OCI-M1 (cell line): ENCODE results near the gene HLA-DPB1.
"Not testable (repeated sequence)": the region's sequence is repeated elsewhere in the genome, so short reads cannot be mapped to it uniquely, and the experiment has no call there.

ENCODE experiments used
- DNase-seq: peaks from one replicate; lab custom pipeline; 2025; lab: John Stamatoyannopoulos, UW

The HLA-DPB1 gene

DNA sequence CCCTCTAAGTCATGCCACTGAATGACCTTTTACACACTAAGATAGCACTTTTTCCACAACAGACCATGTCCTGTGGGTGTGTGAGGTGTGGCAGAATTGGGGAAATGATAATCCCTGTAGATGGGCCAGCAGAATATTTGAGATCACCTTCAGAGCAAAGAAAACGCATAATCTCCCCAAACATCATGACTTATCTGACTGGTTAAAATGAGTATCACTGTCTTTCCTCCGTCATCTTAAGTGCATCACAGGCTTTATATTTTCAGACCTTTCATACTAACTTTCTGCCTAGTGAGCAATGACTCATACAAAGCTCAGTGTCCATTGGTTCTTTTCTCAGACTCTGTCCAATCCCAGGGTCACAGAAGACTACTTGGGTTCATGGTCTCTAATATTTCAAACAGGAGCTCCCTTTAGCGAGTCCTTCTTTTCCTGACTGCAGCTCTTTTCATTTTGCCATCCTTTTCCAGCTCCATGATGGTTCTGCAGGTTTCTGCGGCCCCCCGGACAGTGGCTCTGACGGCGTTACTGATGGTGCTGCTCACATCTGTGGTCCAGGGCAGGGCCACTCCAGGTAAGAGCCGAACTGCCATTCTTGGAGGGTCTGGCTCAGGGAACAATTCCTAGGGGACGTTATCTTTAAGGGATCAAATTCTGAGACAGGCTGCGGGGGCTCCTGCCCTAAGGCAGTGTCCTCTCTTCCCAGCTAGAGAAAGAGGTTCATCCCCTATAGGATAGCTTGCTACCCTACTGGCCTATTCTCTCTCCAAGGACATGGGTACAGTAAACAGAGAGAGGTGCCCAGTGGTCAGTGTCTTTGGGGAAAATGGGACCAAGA, at the start of gene HLA-DPB1:
Gene HLA-DPB1 (plus strand): TSS at position 423 of the 838 bp plus-strand sequence. CDS start 52 bp downstream, at position 475.
- peak; percentile 91 for DNase-seq

DNA sequence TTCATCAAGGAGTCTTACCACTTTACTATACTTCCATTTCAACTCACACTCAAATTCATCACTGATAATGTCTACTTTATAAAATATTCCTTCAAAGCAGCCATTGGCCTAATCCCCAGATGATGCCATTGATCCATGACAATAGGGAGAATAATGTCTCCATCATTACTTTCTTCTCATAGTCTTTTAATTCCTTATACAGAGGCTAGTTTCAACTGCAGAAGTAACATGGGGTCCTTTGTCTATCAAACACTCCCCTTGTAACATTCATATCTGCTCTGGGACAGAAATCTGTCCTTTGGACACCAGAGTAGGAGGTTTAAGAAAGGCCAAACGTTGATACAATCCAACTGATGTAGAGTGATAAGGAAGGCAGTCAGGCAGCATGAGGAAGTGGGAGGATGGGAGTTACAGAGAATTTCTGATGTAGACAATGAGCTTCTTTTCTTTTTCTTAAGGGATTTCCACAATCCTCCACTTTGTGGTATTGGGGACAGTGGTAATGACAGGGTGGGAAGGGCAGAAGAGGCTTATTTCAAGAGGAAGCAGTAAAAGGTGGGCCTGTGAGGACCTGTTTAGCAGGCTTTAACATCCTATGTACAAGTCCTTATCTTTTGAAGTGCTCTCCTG, 47.5 kb upstream of the HLA-DPB1 start:
- DNase-seq = peak; percentile 45

DNA sequence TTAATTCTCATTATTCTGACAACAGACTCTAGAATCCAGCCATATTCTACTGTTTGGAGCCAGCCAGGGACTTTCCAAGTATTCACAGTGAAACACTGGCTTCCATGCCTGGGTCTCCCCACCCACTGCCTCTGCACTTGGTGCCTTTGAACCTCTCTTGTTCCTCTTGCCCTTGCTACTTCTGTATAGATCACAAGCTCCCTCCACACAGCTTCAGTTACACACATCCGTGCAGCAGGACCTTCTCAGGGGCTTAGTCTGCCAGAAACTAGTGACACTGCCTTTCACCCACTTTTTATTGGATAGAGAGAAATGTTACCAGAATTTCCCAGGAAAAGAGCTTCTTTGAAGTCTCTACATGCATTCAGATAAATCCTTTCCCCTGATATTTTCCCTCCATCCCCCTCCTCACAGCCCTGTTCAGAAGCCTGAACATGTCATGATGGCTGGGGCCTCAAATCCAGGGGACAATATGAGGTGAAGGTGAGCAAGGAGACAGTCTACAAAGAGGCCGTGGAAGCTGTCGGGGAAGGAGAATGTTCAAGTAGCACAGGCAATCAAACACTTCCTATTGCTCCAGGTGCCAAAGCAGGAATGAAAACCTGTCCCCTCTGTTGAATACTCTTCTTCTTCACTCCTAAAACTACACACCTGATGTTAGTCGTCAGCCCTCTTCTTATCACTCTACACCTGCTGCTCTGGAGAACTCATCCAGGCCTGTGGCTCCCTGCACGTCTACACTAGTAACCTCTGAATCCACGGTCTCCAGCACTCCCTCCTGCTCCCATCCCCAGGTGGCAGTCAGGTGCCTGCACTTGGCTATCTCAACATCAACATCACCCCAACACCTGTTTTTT, 46.2 kb upstream of the HLA-DPB1 start:
- DNase-seq = peak; percentile 81

DNA sequence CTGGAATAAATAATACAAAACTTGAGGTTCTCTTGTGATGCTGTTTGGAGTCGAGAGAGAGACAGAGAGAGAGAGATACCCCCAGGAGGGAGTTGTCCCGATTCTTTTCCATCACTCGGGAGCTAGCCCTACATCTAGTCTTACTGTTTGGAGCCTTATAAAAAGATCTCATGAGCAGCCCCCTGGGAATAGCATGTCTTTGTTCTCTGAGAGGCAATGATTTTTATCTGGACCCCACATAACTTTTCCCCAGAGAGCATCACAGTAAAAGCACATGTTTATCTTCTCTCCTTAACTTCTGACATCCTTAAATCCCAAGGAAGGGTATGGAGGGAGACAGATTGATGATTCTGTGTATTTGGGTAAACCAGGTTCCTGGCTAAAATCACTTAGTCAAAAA, 45.5 kb upstream of the HLA-DPB1 start:
- DNase-seq = no peak

DNA sequence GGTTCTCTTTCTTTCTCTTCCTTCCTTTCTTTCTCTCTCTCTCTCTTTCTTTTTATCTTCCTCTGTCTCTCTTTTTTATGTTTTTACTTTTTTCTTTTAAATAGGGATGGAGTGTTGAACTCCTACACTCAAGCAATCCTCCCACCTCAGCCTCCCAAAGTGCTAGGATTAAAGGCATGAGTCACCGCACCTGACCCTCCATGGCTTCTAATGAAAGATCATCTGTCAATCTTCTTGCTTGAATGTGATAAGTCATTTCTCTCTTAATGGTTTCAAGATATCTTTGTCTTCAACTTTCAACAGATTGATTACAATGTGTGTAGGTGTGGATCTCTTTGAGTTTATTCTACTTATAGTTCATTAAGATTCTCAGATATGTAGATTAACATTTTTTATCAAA, 41.2 kb upstream of the HLA-DPB1 start:
- no peak for DNase-seq

DNA sequence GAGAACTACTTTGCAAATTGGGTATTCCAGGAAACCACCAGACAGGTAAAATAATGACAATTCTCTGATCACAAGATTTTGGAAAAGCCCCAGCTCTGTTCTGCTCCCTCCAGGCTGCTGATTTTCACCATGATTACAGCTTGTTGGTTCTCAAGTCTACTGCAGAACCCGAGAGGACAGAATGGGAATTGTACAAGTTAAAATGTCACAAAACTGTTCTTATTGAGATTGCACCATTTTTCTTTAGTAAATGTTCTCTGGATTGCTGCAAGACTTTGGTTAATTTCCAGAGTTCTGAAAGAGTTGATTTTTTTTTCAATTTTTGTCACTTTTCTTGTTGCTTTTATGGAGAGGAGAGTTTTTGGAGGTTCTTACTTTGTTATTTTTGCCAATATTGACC, 39.3 kb upstream of the HLA-DPB1 start:
- DNase-seq = no peak

DNA sequence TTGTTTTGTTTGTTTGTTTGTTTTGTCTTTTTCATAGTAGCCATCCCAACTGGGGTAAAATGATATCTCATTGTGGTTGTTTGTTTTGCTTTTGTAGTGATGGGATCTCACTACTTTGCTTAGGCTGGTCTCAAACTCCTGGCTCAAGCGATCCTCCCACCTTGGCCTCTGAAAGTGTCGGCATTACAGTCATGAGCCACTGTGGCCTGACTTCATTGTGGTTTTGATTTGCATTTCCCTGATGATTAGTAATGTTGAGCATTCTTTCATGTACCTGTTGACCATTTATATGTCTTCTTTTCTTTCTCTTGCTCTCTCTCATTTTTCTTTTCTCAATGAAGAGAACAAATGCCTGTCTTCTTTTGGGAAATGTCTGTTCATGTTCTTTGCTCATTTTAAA, 35.6 kb upstream of the HLA-DPB1 start:
- DNase-seq = no peak

DNA sequence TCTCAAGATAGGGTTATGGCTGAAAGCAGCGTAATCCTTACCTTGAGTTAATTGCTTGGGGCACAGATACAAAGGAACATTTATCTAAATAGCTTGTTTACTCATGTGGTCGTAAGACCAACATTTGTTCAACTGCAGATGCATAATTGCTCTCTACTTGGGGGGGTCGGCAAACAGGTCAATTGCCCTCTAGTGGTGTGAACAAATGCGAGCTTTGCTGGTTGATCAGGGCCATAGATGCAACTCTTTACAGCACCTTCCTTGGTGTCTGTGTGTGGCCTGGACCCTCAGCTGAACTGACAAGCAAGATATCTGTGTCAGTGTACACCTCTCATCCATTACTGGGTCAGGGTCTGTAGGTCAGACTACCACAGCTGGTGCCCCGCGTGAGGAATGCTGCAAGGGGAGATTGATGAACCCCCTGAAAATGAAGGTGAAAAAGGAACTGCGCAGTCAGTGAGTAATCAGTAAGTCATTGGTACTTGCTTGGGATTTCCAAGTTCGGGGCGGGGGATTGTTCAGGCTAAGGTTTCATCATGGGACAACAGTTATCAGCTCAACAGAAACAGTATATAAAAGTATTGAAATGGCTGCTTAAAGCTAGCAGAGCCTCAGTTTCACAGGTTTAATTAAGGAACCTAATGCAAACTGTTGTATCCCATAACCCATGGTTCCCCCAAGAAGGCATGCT, 26.3 kb upstream of the HLA-DPB1 start:
- DNase-seq = no peak

DNA sequence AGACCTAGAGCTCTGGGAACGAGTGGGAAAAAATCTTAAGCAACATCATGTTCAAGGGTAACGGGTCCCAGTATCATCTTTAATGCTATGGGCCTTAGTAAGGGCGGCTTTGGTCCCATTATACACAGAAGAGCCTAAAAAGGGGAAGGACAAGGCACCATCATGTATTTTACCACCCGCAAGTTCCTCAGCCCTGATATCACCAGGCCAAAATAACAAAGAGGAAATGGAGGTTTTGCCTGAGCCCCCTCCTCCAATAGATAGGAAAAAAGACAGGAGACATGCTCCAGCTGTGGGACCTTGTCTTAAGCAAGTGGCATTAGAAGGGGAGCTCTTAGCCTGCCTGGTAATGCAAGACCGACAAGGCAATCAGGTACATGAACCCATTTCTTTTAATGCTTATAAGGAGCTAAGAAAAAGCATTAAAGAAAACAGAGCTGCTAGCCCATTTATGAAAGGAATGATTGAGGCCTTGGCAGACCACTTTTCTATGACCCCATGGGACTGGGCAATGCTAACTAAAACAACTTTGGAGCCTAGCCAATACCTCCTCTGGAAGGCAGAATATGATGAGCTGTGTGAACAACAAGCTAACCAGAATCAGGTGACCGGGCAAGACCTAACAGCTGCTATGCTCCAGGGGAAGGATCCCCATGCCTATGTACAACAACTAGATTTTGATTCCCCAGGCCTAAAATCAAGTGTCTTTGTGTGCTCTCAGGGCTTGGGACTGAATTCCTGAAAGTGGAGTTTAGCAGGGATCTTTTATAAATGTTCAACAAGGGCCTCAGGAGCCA, 25.6 kb upstream of the HLA-DPB1 start:
- peak; percentile 63 for DNase-seq

DNA sequence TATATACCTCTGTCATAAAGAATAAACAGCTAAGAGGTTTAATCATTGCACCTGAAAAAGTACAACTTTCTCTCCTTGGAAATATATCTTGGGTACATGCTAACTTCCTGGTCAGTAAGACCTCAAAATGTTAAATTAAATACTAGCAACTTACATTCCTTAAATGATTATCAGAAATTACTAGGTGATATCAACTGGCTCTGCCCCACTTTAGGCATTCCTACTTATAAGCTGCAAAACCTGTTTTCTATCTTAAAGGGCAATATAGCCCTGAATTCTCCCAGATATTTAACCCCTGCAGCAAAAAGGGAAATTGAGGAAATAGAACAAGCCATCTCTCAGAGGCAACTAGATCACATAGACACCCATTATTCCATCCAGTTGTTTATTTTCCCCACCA, 23.2 kb upstream of the HLA-DPB1 start:
- no peak for DNase-seq

DNA sequence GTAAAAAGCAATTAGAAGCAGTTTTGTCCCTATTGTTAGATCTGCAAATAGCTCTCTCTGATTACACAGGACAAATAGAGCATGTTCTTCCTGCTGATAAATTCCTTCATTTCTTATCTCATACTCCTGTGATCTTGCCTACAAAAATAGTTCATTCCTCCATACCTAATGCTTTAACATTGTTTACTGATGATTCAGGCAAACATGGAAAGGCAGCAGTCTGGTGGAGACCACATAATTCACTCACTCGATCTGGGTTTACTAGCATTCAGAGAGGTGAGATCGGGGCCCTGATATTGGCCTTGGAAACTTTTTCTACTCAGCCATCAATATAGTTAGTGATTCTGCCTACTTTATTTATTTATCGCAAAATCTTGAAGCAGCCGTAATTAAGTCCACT, 22.6 kb upstream of the HLA-DPB1 start:
- no peak for DNase-seq

DNA sequence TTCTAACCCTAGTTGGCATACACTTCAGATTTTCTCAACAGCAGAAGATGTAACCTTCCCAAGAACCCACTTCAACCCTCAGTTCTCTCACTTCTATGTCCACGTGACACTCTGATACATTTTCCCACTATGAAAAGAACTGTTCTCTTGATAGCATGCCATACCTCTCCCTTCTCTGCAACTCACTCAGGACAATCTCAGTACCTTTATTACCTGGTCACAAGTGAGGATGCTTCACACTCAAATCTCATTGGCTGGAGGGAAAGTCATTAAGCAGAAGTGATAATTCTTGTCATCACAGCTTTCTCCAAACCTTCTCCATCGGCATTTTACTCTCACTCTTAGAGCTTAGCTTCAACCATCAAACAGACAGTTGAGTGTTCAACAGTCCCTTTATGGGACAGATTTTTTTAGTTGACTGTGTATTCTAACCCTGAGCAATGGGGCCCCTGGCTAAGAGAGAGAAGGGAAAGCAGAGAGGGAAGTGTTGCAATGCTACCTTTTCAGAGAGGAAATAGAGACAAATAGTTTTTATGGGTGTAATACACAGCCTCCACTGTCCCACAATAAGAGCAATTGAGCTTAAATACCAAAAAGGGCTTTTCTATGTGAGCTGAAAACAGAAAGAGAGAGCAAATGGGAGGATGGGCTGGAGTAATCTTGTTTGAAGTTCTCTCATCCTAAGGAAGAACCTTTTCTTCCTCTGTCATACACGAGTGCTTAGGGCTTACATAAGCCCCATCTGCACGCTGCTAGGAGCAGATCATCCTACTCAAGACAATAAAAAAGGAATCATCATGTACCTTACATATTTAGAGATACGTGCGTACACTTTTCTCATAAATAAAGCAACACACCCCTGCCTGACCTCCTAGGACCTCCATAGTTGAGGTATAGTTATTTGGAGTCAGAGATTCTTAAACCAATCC, 18.3 kb upstream of the HLA-DPB1 start:
- no peak for DNase-seq

DNA sequence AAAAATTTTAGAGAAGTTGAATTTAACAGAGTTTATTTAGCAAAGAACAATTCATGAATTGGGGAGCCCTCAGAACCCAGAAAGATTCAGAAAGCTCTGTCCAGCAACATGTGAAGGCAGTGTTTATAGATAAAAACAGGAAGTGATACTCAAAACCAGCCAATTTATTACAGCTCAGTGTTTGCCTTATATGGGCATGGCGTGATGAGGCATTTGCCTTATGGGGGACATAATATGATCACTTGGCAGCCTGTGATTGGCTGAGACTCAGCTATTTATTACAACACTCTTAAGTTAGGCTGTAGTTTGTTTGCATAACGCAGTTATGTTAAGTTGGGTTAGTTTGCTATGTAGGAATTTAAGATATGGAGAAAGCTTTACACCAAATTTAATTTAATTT, 13.8 kb upstream of the HLA-DPB1 start:
- peak; percentile 88 for DNase-seq

DNA sequence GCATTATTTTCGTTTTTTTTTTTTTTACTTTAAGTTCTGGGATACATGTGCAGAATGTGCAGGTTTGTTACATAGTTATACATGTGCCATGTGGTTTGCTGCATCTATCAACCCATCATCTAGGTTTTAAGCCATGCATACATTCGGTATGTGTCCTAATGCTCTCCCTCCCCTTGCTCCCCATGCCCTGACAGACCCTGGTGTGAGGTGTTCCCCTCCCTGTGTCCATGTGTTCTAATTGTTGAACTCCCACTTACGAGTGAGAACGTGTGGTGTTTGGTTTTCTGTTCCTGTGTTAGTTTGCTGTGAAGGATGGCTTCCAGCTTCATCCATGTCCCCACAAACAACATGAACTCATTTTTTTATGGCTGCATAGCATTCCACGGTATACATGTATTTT, 12.4 kb upstream of the HLA-DPB1 start:
- not testable (repeated sequence) for DNase-seq

DNA sequence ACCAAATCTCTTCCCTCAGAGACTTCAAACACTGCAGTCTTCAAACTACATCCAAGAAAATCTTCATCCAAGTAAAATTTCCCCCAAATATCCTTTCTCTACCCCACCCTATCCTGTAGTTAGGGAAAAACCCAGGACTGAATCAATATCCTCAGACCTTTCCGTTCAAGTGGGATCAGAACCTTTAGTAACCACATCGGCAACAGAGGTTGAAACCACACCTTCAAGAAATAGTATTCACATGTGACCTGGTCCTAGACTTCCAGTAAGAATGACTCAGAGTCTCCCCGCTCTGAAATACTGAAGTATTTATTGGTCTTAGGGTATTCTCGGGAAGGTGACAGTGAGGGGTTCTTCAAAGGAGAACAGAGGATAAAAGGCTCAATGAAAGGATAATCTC, 11.1 kb upstream of the HLA-DPB1 start:
- no peak for DNase-seq

DNA sequence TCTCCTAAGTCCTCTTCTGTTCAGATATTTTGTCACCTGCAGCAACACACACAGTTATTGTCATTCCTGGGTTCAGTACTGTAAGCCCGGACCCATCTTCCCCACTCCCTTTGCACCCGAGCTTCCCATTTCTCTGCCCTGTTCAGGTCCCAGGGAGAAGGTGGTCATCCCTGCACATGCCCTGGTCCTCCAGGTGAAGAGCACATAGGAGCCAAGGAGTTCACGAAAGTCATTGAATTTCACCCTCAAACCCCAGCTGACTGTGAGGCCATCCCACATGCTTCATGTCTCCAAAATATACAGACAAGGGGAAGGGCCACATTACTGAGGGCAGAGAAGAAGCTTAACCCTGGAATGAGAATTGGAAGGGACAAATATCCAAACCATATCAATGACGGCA, 10.5 kb upstream of the HLA-DPB1 start:
- DNase-seq = no peak

DNA sequence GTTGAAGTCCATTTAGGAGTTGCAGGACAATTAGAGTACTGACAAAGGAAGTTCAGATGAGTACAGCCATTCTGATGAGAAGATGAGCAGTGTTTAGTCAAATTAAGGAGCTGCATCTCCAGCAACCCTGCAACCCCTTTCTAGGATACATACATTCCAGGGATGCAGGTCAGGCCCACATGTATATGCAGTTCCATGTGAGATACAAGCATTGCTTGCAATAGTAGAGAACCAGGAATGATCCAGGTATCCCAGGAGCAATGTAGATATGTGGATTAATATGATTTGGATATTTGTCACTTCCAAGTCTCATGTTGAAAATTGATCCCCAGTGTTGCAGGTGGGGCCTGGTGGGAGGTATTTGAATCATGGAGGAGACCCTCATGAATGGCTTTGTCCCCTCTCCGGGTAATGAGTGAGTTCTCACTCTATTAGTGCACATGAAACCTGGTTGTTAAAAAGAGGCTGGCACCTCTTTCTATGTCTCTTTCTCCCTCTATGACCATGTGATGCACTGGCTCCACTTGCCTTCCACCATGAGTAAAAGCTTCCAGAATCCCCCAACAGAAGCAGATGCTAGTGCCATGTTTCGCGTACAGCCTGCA, 8.8 kb upstream of the HLA-DPB1 start:
- no peak for DNase-seq

DNA sequence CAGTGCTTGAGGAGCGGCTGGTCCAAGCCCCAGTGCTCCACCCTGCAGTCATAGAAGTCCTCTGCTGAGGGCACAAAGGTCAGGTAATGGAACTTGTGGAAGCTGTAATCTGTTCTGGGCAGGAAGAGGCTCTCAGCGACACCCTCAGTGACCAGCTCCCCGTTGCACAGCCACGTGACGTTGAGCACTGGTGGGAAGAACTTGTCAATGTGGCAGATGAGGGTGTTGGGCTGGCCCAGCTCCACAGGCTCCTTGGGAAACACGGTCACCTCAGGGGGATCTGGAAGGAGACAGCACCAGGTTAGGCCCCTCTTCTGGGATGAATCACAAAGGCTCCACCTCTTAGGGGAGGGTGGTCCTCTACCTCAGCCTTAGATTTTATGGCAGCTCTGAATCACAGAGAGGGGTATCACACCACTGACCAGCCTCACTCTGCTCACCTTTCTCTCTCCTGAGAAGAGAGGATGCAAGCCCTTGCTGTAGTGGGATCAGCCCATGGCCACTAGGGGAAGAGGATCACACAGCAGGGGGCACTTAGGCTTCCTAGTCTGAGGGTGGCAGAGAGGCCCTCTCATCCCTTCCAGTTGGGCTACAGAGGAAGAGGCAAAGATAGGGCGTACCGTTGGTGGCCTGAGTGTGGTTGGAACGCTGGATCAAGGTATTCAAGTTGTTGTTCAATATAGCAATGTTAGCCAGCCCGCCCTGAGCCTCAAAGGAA, 6.6 kb upstream of the HLA-DPB1 start:
- no peak for DNase-seq

DNA sequence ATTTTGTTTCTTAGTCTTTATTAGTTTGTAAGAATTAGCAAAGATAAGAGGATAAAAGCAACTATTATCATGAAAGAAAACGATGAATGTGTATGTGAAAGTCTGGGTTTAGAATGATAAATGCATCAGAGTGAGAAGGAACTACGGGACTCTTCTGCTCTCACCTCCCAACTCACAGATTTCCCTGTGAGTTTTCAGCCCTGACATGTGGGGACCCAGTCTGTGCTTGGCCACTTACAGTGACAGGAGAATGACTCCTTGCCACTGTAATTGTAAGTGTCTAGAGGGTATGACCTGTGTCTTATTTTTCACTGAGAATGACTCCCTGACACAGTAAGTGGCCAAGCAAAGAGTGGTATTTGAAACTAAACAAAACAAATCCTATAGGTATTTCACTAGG, 4.9 kb upstream of the HLA-DPB1 start:
- DNase-seq = no peak
